Keratinocyte (primary cell): Measurements from ENCODE around the gene C7.

Experiments used
- EZH2 ChIP-seq: IDR thresholded peaks from one replicate; pipeline ENCODE4 v1.6.1; 2012; ENCODE audit warnings: inconsistent platforms, mild to moderate bottlenecking, low read length, moderate library complexity
- TF ChIP-seq, protein P1 (sequence below), 3 experiments: IDR thresholded peaks in 1 of 3; conservative IDR thresholded peaks in 1 of 3; optimal IDR thresholded peaks in 1 of 3; 2 replicates in 2 of 3; 3 replicates in 1 of 3; pipeline versions ENCODE3 to v1.5.1; 2011; ENCODE audit warnings: low read length in 3 of 3, mild to moderate bottlenecking in 3 of 3, moderate library complexity in 2 of 3, control low read depth in 1 of 3, inconsistent platforms in 1 of 3; ENCODE audit not compliant: insufficient read depth in 2 of 3; ENCODE audit errors: extremely low read depth in 1 of 3

DNA sequence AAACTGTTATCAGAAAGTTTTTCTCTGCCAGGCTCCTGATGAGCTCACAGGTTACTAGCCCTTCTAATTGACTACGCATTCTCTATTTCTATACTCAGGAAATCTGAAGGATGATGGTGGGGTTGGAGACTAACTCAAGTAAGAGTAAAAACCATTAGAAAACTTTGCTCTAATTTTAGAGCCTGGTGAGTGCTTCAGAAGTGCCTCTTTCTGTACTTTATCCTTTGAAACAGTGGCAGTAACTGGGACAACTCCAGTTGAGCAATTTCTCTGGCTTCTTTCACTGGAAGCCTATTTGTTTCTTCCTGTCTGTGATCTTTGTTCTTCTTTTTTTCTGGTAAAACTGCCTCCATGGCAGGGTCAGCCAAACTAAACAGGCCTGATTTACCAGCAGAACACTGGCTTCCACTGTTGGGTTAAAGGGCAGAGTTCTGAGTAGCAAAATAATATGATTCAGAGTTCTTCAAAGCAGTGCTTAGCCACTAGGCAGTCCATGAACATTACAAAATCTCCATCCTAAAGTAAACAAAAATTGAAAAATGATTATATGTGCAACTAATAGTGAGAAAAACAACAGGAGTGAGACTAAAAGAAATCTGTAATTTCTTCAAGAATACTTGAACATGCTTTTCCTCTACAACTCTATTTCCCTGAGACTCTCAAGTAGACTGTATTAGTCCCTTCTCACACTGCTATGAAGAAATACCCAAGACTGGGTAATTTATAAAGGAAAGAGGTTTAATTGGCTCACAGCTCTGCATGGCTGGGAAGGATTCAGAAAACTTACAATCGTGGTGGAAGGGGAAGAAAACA lies 82.1 kb downstream of the C7 start:
- TF ChIP-seq, protein P1, sequence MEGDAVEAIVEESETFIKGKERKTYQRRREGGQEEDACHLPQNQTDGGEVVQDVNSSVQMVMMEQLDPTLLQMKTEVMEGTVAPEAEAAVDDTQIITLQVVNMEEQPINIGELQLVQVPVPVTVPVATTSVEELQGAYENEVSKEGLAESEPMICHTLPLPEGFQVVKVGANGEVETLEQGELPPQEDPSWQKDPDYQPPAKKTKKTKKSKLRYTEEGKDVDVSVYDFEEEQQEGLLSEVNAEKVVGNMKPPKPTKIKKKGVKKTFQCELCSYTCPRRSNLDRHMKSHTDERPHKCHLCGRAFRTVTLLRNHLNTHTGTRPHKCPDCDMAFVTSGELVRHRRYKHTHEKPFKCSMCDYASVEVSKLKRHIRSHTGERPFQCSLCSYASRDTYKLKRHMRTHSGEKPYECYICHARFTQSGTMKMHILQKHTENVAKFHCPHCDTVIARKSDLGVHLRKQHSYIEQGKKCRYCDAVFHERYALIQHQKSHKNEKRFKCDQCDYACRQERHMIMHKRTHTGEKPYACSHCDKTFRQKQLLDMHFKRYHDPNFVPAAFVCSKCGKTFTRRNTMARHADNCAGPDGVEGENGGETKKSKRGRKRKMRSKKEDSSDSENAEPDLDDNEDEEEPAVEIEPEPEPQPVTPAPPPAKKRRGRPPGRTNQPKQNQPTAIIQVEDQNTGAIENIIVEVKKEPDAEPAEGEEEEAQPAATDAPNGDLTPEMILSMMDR (optimal IDR thresholded peaks at IDR 0.05 in 1 of 3, IDR thresholded peaks at IDR 0.05 in 1 of 3, conservative IDR thresholded peaks at IDR 0.05 in 1 of 3; ENCODE audit: extremely low read depth in 1 of 3, insufficient read depth in 2 of 3, low read length in 3 of 3) = no peak
- no peak for TF ChIP-seq EZH2
